Fibroblast of mammary gland (primary cell): ENCODE data around the gene DNAH11.

ENCODE experiments used
- DNase-seq: peaks from one replicate; pipeline ENCODE4 v3.0.0-alpha.2; 2010; ENCODE audit warnings: low read depth
- H3K4me3 ChIP-seq: 2 replicates; pipeline ENCODE4 v1.5.1; 2011; ENCODE audit warnings: low read depth, mild to moderate bottlenecking, low read length, moderate library complexity; ENCODE audit not compliant: control insufficient read depth
- CTCF ChIP-seq: conservative IDR thresholded peaks from 2 replicates; pipeline ENCODE4 v1.5.1; 2011; ENCODE audit warnings: low read depth, low read length, inconsistent platforms; ENCODE audit not compliant: control insufficient read depth, insufficient read depth

DNAH11 gene

GRCh38 chr7:21639206-21639868 is 96.5 kb downstream of the DNAH11 start:
- no peak overlapping the region for H3K4me3 ChIP-seq
- no peak for DNase-seq
- no peak for TF ChIP-seq CTCF

GRCh38 chr7:21640105-21640504 is 97.3 kb downstream of the DNAH11 start:
- no peak for TF ChIP-seq CTCF
- DNase-seq = no peak
- H3K4me3 ChIP-seq = no peak overlapping the region

- TF ChIP-seq CTCF = no peak
- DNase-seq = no peak
These were observed 98.7 kb downstream of the DNAH11 start for GRCh38 chr7:21641546-21641945.

GRCh38 chr7:21642422-21642821 is 99.6 kb downstream of the DNAH11 start:
- no peak for TF ChIP-seq CTCF
- no peak overlapping the region for H3K4me3 ChIP-seq
- no peak for DNase-seq

More at GRCh38 chr7:21641546-21641945, 98.7 kb downstream of the DNAH11 start:
- H3K4me3 ChIP-seq = no peak overlapping the region

GRCh38 chr7:21651697-21652096 is 108.9 kb downstream of the DNAH11 start:
- no peak overlapping the region for H3K4me3 ChIP-seq
- TF ChIP-seq CTCF = no peak
- no peak for DNase-seq

GRCh38 chr7:21653623-21654022 is 110.8 kb downstream of the DNAH11 start:
- no peak overlapping the region for H3K4me3 ChIP-seq
- TF ChIP-seq CTCF = no peak
- DNase-seq = no peak

- H3K4me3 ChIP-seq = no peak overlapping the region
These were observed 113.2 kb downstream of the DNAH11 start for GRCh38 chr7:21656081-21656480.

More at GRCh38 chr7:21656081-21656480, 113.2 kb downstream of the DNAH11 start:
- TF ChIP-seq CTCF = no peak
- no peak for DNase-seq
